ENCODE data around the gene OR10H5. TPM values are rescaled to one million over a fixed set of nuclear protein-coding genes. Genes with fewer than 3 reads are reported as not detected.

The OR10H5 gene
- total RNA-seq, 2 experiments from 2014 or later, result not detected

- POLR2A ChIA-PET, result no interaction called here
Measured at GRCh38 chr19:15779756-15780476, 7.5 kb upstream of the OR10H5 start.

GRCh38 chr19:15780610-15781418, 6.6 kb upstream of the OR10H5 start:
- Histone ChIP-seq H3K27ac (ENCODE audit: low read depth, low read length, poor library complexity, severe bottlenecking) (no peak overlapping the region), H3K4me3 (ENCODE audit: low read depth, low read length, poor library complexity, severe bottlenecking) (no peak overlapping the region), H4K20me1 (ENCODE audit: insufficient read depth, low read length) (no peaks in the 10 kb centered on the region), H3K4me1 (ENCODE audit: insufficient read depth, low read length, poor library complexity, severe bottlenecking) (no peaks in the 10 kb centered on the region), H3K36me3 (ENCODE audit: insufficient read depth, low read length) (no peaks in the 10 kb centered on the region), H3K9me2 (ENCODE audit: insufficient read depth, low read length) (no peaks in the 10 kb centered on the region), H3K79me2 (ENCODE audit: insufficient read depth, low read depth, low read length) (no peaks in the 10 kb centered on the region), H2AFZ (ENCODE audit: low read length) (no peak overlapping the region), H3K9me3 (ENCODE audit: low read length) (no peaks in the 10 kb centered on the region), H3K4me2 (ENCODE audit: low read length) (no peak overlapping the region)
- BruUV-seq (replicated peaks), result no TSS peak
- CTCF ChIA-PET (ENCODE audit: unreplicated experiment), result no interaction called here
- no peak for TF ChIP-seq CTCF (conservative IDR thresholded peaks at IDR 0.05; ENCODE audit: low read length)
- no peak for TF ChIP-seq EZH2phosphoT487 (IDR thresholded peaks at IDR 0.05; ENCODE audit: borderline replicate concordance, low read depth, low read length)
- no peak for DNase-seq (ENCODE audit: low spot score)
- POLR2A ChIA-PET, result no interaction called here
- intact Hi-C loops (cut with micrococcal nuclease; ENCODE audit: unreplicated experiment), result no loop called here

More at GRCh38 chr19:15779756-15780476, 7.5 kb upstream of the OR10H5 start:
- TF ChIP-seq CTCF (conservative IDR thresholded peaks at IDR 0.05; ENCODE audit: low read length) (no peak), EZH2phosphoT487 (IDR thresholded peaks at IDR 0.05; ENCODE audit: borderline replicate concordance, low read depth, low read length) (no peak)
- Histone ChIP-seq H3K9me3 (ENCODE audit: low read length) (no peaks in the 10 kb centered on the region), H4K20me1 (ENCODE audit: insufficient read depth, low read length) (no peaks in the 10 kb centered on the region), H3K27ac (ENCODE audit: low read depth, low read length, poor library complexity, severe bottlenecking) (no peak overlapping the region), H3K79me2 (ENCODE audit: insufficient read depth, low read depth, low read length) (no peaks in the 10 kb centered on the region), H3K4me3 (ENCODE audit: low read depth, low read length, poor library complexity, severe bottlenecking) (no peak overlapping the region), H3K36me3 (ENCODE audit: insufficient read depth, low read length) (no peaks in the 10 kb centered on the region), H3K9me2 (ENCODE audit: insufficient read depth, low read length) (no peaks in the 10 kb centered on the region), H3K4me2 (ENCODE audit: low read length) (no peak overlapping the region), H3K4me1 (ENCODE audit: insufficient read depth, low read length, poor library complexity, severe bottlenecking) (no peaks in the 10 kb centered on the region), H2AFZ (ENCODE audit: low read length) (no peak overlapping the region)
- CTCF ChIA-PET (ENCODE audit: unreplicated experiment), result no interaction called here
- DNase-seq (ENCODE audit: low spot score), result no peak
- BruUV-seq (replicated peaks), result no TSS peak
- intact Hi-C loops (cut with micrococcal nuclease; ENCODE audit: unreplicated experiment), result no loop called here

GRCh38 chr19:15781661-15782060, 5.8 kb upstream of the OR10H5 start:
- H3K4me3 ChIP-seq (ENCODE audit: low read depth, low read length, poor library complexity, severe bottlenecking), result no peak overlapping the region
- no peak for TF ChIP-seq CTCF (conservative IDR thresholded peaks at IDR 0.05; ENCODE audit: low read length)
- TF ChIP-seq EZH2phosphoT487 (IDR thresholded peaks at IDR 0.05; ENCODE audit: borderline replicate concordance, low read depth, low read length), result no peak
- no peak overlapping the region for H3K27ac ChIP-seq (ENCODE audit: low read depth, low read length, poor library complexity, severe bottlenecking)
- no peak overlapping the region for H2AFZ ChIP-seq (ENCODE audit: low read length)
- ChIA-PET CTCF (ENCODE audit: unreplicated experiment) (no interaction called here), POLR2A (no interaction called here)
- H3K4me1 ChIP-seq (ENCODE audit: insufficient read depth, low read length, poor library complexity, severe bottlenecking), result no peaks in the 10 kb centered on the region
- no peak overlapping the region for H3K4me2 ChIP-seq (ENCODE audit: low read length)
- no peaks in the 10 kb centered on the region for H4K20me1 ChIP-seq (ENCODE audit: insufficient read depth, low read length)
- no peaks in the 10 kb centered on the region for H3K9me3 ChIP-seq (ENCODE audit: low read length)
- H3K9me2 ChIP-seq (ENCODE audit: insufficient read depth, low read length), result no peaks in the 10 kb centered on the region
- H3K79me2 ChIP-seq (ENCODE audit: insufficient read depth, low read depth, low read length), result no peaks in the 10 kb centered on the region
- intact Hi-C loops (cut with micrococcal nuclease; ENCODE audit: unreplicated experiment), result no loop called here
- no peaks in the 10 kb centered on the region for H3K36me3 ChIP-seq (ENCODE audit: insufficient read depth, low read length)
- DNase-seq (ENCODE audit: low spot score), result no peak
- no TSS peak for BruUV-seq (replicated peaks)

Data from OCI-LY7 (cell line).